G401.6 (cell line): ENCODE results near the gene NR1I3.
A peak's percentile ranks its signal among the peaks of the same experiment; 100 is the strongest.

Experiments
- FAIRE-seq: peaks from 2 replicates; lab custom pipeline; 2012; peaks lifted over from hg19 to GRCh38; lab: Jason Lieb, UNC

Gene NR1I3

DNA sequence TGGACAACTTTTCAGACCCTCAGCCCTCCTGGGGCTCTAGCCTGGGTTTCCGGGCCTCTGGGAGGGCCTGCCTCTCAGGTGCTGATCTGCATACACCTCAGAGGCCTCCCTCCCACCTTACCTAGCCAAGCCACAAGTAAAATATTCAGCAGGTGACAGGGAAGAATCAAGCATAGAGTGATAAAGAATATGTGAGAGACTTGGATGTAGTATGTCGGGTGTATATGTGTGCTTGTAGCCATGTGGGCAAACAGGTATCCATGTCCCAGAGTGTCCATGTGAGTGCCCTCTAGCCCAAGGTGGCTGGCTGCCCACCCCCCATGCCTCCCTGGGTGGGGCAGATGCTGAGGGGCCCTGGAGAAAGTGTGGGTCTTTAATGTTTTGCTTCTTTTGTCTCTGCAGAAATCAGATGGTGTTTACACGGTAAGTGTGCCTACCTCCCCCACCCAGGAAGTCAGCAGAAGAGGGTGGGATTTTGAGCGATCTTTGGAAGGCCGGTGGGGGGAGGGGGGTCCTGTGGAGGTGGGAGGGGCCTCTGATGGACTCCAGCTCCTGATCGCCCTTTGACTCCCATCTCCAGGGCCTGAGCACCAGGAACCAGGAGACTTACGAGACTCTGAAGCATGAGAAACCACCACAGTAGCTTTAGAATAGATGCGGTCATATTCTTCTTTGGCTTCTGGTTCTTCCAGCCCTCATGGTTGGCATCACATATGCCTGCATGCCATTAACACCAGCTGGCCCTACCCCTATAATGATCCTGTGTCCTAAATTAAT is 19.5 kb downstream of the NR1I3 start:
- FAIRE-seq = no peak

DNA sequence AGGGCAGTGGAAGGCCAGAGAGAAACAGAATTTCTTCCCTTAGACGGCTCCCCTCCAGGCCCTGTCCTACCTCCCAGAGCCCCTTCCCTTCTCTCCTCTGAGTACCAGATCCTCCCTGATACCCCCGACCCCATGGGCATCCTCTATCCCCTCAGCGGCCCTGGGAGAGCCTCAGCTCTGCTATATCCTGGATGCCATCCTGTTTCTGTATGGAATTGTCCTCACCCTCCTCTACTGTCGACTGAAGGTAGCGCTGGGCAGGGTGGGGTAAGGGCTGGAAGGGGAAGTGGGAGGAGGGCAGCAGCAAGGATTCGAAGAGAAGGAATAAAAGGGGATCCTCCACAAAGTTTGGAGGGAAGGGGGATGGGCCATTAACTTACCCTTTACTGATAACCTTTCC is 20.2 kb downstream of the NR1I3 start:
- FAIRE-seq = no peak

DNA sequence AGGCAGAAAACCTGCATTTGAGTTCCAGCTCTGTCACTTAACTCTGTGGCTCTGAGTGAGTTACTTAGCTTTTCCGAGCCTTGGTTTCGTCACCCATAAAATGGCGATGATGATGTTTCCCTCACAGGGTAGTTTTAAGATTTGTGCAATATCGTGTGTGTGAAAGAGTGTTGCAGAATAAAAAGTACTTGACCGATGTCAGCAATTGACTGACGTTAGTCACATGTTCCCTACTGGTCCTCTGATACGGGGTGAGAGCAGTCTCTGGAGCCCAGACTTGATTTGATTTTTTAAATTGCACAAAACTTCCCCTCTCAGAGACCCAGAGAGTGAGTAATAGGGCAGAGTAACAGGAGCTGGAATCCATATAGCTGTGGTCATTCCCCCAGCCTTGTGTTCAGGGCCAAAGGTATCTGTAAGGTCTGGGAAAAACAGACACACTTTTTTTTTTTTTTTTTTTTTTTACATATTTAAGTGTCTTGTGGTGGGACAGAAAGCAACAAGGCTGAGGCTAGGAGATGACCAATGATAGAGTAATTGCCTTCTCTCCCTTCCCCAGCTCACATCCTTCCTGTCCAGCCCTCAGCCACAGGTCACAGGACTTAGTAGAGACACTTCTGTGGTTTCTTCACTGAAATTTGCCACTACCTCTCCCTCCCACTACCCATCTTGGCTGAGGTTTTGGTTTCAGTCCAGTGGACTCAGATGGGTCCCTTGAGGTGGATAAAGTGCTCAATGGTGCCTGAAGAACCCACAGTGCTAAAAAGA is 20.9 kb downstream of the NR1I3 start:
- FAIRE-seq = no peak

DNA sequence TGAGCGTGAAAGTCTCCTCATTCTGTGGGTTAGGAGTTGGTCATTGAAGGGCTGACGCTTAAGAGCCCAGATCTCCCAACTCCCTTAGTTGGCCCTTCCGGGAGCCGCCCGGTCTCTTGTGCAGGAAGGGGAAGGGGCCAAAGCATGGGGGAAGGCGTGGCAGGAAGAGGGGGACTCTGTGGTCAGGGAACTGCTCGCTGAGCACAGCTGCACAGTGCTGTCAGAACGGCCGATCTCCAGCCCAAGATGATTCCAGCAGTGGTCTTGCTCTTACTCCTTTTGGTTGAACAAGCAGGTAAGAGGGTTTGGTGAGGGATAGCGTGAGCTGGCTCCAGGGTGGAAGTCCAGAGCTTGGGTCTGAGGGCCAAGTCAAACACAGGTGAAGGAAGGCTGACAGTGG is 22.9 kb downstream of the NR1I3 start, which contains the start of gene FCER1G:
FCER1G (plus strand) TSS at position 220 of the 400 bp plus-strand sequence; CDS start at position 247, 27 bp downstream.
- no peak for FAIRE-seq

DNA sequence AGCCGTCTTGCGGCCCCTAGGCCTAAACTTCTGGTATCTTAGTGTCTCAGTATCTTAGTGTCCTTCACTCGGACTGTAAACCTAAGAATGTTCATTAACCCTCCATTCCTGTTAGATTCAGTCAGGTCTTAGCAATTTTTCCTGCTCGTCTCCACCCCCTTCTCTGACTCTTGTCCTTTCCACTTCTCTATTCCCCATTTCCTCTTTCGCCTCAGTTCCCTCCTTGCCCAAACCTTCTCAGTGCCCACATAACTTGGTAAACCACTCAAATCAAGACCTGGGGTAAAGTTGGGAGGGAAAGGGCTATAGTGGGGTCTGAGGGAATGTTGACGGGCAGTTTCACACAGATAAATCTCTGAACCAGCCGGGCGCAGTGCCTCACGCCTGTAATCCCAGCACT is 23.6 kb downstream of the NR1I3 start:
- no peak for FAIRE-seq

DNA sequence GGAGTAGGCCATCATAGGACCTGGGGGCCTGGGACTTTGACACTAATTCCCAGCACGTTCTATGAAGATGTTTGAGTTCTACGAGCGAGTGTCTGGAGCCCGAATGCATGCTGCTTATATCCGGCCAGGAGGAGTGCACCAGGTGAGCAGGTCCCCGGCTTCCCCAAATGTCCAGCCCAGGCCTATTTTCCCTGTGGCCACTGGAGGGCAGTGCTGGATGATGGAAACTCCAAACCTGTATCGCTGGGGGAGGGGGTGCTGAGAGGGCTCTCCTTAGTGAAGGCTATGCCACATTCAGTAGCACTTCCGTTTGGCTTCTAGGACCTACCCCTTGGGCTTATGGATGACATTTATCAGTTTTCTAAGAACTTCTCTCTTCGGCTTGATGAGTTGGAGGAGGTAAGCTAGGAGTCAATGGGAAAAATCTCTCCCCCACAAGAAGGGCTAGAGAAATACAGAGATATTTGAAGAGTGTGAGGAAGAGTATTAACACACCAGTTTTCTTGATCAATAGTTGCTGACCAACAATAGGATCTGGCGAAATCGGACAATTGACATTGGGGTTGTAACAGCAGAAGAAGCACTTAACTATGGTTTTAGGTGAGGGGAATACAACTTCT is 28.1 kb downstream of the NR1I3 start:
- FAIRE-seq = peak; percentile 52

DNA sequence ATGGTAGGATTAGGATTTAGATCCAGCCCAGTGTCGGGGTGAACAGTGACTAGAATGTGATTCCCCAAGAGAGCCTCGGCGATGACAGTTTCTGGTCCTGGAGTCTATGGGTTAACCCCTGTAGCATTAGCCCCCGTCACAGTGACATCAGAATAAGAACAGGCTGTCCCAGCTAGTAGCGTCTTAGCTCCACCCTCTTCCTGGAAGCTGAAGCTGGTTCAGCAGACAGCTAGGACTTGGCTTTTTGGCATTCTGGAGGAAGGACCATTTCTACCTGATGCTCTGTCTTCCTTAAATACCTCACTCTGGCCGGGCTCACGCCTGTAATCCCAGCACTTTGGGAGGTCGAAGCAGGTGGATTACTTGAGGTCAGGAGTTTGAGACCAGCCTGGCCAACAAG is 30.8 kb downstream of the NR1I3 start:
- FAIRE-seq = no peak

DNA sequence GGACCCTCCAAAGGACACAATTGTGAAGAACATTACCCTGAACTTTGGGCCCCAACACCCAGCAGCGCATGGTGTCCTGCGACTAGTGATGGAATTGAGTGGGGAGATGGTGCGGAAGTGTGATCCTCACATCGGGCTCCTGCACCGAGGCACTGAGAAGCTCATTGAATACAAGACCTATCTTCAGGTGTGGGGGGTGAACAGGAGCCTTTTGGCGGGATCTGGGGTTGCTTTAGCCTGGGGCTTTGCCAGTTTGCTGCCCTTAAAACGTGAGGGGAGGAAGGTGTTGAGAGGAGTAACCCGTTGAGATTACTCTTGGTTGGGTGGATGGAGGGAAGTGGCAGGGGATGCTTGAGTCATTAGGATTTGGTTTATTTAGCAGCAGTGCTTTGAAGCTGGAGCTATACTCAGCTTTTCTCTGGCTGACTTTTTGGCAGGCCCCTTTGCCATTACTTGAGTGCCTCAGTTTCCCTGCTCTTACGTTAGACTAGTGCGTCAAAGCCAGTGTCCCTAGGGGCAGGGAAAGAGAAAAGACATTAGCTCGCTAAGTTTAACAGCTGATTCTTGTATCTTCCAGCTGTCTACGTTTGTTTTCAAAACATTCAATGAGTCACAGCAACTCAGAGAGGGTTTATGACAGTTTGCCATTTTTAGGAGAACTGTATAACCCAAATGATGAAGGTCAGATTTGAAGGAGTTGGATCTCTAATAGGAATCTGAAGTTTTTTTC is 31.4 kb downstream of the NR1I3 start:
- no peak for FAIRE-seq

DNA sequence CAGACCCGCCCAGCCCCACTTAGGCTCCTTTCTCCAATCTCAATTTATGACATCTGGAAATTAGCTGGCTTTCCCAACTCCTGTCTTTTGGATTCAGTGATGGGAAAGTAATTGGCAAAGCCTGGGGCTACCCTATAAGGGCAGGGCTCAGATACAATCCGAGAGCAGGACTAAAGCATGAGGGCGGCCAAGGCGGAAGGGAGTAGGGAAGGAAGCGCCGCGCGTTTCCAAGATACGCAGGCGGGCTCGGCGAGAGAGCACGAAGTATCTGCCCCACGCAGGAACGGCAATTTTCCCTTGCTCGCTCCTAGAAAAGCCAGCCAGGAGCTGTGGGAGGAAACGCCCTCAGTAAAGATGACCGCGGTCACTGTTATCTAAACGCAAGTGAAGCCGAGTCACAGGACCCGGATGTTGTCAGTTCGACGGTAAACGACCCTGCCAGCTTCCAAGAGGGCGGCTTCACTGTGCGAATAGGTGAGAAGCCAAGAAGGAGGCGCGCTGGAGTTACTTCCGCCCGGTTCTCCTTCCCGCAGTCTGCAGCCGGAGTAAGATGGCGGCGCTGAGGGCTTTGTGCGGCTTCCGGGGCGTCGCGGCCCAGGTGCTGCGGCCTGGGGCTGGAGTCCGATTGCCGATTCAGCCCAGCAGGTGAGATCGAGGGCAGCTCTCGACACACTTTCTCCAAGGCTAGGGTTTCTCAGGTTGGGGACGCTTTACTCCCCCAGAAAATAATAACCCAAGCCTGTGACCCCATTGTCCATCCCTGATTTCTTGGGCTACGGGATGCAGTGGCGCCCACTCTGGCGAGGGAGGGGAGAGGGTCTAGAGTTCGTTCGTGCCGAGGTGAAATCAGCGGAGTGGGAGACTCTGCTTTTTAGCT is 35.9 kb downstream of the NR1I3 start, which contains the start of gene NDUFS2:
NDUFS2 (plus strand) TSS at position 532 of the 877 bp plus-strand sequence; CDS start at position 551, 19 bp downstream.
- peak; percentile 97 for FAIRE-seq

DNA sequence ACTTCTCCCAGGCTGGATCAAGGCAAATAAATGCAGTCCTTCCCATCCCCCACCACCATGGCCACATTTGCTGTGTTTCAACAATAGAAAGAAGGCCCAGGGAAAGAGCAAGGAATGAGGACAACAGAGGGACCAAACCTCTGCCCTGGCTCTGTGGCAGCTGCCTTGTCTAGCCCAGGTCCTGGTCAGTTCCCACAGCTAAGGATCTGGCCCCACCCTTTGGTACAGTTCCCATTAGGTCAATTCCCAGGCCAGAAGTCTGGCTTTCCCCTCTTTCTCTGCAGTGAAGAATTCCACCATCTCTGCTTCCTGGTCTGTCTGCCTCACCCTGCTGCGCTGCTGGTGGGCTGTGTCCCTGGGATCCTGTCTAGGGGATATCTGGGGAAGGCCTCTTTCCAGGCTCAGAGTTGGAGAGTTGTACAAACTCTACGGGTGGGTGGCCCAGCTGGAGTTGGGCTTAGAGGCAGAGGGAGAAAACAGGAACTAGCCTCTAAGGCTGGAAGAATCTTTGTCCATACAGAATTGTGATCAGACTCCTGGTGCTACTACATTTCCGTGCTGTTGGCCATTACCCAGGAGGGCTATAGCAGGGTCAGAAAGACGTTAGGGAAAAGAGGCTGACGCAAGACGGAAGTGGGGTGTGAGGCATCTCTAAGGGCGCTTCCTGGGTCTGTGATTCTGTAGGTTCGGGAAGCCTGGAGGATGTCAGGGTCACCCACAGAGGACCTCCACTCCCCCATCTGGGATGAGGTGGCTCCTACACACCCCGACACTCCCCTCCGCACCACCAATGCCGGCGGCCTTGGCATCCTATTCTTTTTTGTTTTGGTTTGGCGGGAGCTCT is 36.8 kb downstream of the NR1I3 start:
- FAIRE-seq = no peak

DNA sequence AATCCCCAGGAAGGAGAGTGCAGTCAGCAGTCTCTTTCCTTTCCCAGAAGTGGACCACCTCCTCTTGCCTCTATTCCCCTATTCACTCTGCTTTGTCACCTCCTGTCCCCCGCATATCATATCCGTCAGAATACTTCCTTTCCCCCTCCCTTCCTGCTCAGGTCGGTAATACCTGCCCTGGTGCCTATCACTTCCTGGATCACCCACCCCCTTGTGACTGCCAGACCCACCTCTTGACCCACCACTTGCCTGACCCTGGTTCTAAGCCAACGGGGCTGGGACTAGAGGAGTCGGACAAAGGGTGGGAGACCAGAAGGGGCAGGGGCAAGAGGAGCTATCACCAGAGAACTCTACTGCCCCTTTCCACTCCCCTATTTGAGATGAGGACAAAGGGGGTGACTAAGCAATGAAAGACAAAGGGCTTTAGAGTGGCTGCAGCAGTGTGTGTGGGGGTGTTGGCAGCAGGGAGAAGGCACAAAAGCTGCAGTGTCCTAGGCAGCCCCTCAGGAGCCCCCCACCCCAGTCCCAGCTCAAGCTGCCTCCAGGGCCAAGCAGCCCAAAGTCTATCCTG is 37.5 kb downstream of the NR1I3 start:
- FAIRE-seq = no peak

DNA sequence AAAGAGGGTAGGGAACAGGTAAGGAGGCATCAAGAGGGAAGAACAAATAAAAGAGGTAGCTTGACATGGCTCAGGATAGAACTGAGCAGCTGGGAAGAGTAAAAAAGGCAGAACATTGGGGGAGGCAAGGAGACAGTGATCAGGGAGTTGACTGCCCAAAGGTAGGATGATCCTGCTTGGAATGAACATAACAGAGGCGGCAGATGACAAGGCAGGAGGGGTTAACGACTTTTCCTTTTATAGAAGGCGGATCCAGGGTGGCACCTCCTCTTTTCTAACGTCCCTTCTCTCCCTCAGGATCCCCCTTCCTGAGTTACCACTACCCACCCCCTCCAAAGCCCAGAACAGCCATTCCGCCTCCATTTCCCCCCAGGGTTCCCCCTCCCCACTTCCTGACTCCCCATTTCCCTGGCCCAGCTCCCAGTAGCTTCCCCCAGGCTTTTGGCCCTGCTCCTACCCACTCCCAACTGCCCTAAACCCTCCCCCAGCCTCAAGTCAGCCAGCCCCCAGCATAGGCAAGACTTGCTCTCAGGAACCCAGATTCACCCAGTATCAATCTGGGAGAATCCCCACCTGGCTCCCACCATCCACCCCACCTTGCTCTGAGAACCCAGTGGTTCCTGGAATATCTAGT is 38.4 kb downstream of the NR1I3 start:
- no peak for FAIRE-seq

DNA sequence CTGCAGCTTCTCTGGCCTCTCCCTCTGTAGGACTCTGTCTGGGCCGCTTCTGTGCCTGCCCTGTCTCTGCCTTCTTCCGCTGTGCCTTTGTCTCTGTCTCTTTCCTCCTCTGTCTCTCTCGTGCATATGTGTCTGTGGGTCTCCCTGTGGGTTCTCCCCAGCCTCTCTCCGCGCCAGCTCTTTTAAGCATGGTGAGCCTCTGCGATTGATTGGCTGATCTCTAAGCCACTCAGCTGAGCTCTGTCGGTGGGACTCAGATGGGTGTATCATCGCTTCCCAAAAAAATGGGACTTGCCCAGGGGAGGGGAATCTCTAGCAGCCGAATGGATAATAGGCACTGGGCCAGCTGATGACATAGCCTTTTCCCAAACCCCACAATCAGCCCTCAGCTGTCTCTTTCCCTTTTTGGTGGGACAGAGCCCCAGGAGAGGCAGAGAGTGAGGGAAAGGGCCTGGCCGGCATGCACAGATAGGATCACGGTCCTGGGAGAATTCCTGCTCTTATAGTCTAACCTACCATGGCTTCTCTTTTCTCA is 39.0 kb downstream of the NR1I3 start, which contains the start of gene ADAMTS4:
ADAMTS4 (minus strand) TSS at position 158 of the 535 bp plus-strand sequence. CDS start 427 bp downstream, outside the sequence.
- no peak for FAIRE-seq

DNA sequence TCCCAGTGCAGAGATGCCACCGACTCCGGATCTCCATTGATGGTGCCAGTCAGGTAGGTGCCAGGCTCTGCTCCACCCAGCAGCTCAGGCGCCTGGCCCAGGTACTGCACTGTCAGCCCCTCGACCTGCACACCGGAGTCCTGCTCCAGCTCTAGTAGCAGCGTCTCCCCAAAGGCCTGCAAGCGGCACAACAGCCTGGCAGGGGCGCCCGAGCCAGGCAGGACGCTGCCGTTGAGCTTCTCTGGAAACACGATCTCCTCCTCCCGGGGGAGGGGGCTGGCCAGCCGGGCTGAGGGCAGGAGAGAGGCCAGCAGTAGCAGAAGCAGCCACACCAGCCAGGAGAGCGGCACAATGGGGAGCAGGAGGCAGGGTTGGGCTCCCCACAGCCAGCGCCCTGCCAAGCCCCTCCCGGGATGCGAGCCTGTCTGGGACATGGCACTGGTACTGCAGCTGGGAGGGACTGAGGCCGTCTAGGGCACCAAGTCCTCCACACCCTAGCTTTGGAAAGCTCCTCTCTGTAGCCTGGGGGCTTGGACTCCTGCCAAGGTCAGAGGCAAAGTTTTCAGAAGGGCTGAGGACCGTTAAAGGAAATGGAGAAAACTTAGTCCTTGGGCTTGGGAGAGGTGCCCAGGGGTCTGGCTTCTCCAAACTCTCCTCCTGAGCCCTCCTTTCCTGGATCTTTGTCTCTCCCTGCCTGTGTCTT is 39.7 kb downstream of the NR1I3 start:
- no peak for FAIRE-seq

DNA sequence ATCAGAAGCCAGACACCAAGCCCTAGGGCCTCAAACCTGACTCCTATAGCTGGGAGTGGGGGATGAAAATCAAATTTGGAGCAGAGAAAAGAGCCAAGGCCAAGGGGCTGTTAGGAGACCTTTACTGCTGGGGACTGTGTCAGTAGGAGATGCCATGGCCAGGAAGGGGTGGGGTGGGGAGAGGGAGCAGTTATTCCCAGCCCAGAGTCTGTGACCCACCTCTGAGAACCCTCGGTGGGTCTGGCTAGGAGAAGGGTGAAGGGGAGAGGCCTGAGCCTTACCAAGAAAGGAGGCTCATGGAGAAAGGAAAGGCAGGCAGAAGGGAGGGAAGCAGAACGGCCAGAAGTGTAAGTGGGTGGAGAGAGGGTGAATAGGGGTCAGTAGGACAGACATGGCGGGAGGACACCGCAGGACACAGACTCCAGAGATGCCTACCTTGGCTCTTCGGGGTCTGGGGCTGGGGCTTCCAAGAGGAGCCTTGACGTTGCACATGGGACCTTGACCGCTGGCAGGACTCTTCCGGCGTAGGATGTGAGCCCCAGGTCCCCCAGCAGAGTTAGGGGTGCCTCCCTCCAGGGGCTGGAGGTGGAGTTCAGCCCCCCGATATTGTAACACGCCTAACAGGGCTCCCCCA is 40.3 kb downstream of the NR1I3 start:
- no peak for FAIRE-seq

DNA sequence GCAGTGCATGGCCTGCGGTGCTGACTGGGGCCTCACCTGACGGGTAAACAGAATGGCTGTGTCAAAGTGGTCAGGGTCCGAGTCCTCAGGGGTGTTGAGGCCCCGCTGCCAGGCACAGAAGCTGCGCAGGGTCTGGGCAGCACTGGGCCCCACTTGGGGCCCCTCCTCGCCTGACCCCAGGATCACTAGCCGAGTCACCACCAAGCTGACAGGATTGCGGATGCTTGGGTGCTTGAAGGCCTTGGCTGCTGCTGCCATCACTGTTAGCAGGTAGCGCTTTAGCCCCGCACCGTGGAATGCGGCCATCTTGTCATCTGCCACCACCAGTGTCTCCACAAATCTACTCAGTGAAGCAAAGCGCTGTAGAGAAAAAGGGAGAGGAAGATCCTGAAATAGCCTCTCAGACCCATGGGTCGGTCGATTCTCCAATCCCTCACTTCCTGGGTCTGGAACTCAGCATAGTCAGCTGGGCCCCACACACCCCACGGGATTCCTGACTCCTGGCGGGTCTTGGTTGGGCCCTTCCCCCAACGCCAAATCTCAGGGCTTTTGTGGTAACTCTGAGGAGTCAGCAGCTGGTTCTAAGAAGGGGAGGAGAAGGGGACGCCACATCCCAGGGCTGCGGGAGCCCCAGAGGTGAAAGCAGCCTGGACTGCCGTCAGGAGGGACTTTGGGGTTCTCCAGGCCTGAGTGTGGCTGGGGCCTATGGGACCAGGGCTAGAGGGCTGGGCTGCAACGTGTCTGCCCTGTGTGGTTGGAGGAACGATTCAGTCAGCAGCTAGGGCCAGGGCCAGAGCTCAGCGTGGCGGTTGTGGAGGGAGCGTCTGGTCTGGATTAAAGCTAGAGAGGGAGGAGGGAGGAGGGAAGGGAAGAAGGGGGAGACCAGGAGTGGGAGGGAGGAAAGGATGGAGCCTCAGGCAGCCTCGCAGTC is 41.2 kb downstream of the NR1I3 start:
- no peak for FAIRE-seq

DNA sequence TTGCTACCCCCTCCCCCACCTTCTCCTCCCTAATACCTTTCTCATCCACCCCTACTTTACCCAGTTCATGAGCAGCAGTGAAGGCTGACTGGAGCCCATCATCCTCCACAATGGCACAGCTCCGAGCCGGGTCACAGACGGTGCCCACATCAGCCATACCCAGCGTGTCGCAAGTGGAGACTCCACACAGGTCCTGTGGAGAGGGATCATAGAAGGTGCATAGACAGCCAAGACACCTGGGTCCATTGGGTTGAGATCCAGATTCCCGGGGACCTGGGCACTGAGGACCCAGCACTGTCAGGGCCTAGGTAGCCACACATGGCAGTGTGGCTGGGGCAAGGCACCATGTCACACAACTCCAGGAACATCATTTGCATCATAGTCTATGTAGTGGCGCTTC is 41.9 kb downstream of the NR1I3 start:
- FAIRE-seq = no peak
